Muscle layer of duodenum (tissue), 2 donors: ENCODE data around the gene SLC7A11.
"Not testable (repeated sequence)": the region's sequence is repeated elsewhere in the genome, so short reads cannot be mapped to it uniquely, and the experiment has no call there.

ENCODE experiments used
- H3K27ac ChIP-seq: one replicate; pipeline ENCODE4 v1.7.0; 2013; ENCODE audit warnings: mild to moderate bottlenecking, low read length
- H3K27me3 ChIP-seq: one replicate; pipeline ENCODE4 v1.7.0; 2013; ENCODE audit warnings: low read depth, mild to moderate bottlenecking, control low read depth, low read length
- H3K36me3 ChIP-seq, 2 donors: one replicate each; pipeline ENCODE4 v1.7.0; 2013; ENCODE audit warnings: low read length in 2 of 2, control low read depth in 1 of 2, mild to moderate bottlenecking in 1 of 2; ENCODE audit not compliant: insufficient read depth in 2 of 2, control insufficient read depth in 1 of 2
- H3K4me1 ChIP-seq, 2 donors: one replicate each; pipeline ENCODE4 v1.7.0; 2013; ENCODE audit warnings: low read length in 2 of 2, mild to moderate bottlenecking in 2 of 2, control low read depth in 1 of 2, moderate library complexity in 1 of 2; ENCODE audit not compliant: insufficient read depth in 2 of 2, control insufficient read depth in 1 of 2
- H3K4me3 ChIP-seq, 2 donors: one replicate each; pipeline ENCODE4 v1.7.0; 2013; ENCODE audit warnings: low read length in 2 of 2, low read depth in 1 of 2, mild to moderate bottlenecking in 1 of 2
- H3K9me3 ChIP-seq, 2 donors: one replicate each; pipeline ENCODE4 v1.7.0; 2013; ENCODE audit warnings: low read length in 2 of 2, control low read depth in 1 of 2, mild to moderate bottlenecking in 1 of 2; ENCODE audit not compliant: control insufficient read depth in 1 of 2
- donor health status: healthy.

Gene SLC7A11

GRCh38 chr4:138242834-138243156, 646 bp upstream of the SLC7A11 start:
- no peaks in the 10 kb centered on the region for H3K36me3 ChIP-seq
- no peaks in the 10 kb centered on the region for H3K27me3 ChIP-seq
- no peaks in the 10 kb centered on the region for H3K9me3 ChIP-seq
- peak overlapping the region in 1 of 2 donors; percentile 53 for H3K4me3 ChIP-seq
- H3K4me1 ChIP-seq, result peaks cover 0 to 4% of the 10 kb centered on the region in 2 donors
- peak overlapping the region; percentile 58 for H3K27ac ChIP-seq

- Histone ChIP-seq H3K36me3 (no peaks in the 10 kb centered on the region), H3K9me3 (no peaks in the 10 kb centered on the region), H3K27me3 (no peaks in the 10 kb centered on the region), H3K4me3 (peak overlapping the region; percentile 34 to 53), H3K4me1 (peaks cover 0 to 4% of the 10 kb centered on the region in 2 donors), H3K27ac (no peak overlapping the region)
Observed at GRCh38 chr4:138241281-138242075, 671 bp downstream of the SLC7A11 start.

GRCh38 chr4:138239491-138239890, 2.7 kb downstream of the SLC7A11 start:
- H3K4me3 ChIP-seq, result no peak overlapping the region
- H3K27ac ChIP-seq, result no peak overlapping the region
- H3K9me3 ChIP-seq, result no peaks in the 10 kb centered on the region
- no peaks in the 10 kb centered on the region for H3K27me3 ChIP-seq
- no peaks in the 10 kb centered on the region for H3K36me3 ChIP-seq
- H3K4me1 ChIP-seq, result peaks cover 0 to 4% of the 10 kb centered on the region in 2 donors

- Histone ChIP-seq H3K4me1 (peaks cover 0 to 4% of the 10 kb centered on the region in 2 donors), H3K9me3 (no peaks in the 10 kb centered on the region), H3K27ac (no peak overlapping the region), H3K36me3 (no peaks in the 10 kb centered on the region), H3K4me3 (no peak overlapping the region), H3K27me3 (no peaks in the 10 kb centered on the region)
Observed at GRCh38 chr4:138238521-138239292, 3.4 kb downstream of the SLC7A11 start.

GRCh38 chr4:138237132-138237531, 5.0 kb downstream of the SLC7A11 start:
- H3K27ac ChIP-seq, H3K9me3 ChIP-seq, H3K27me3 ChIP-seq, H3K4me1 ChIP-seq, H3K36me3 ChIP-seq, H3K4me3 ChIP-seq: not testable (repeated sequence)

- H3K4me3 ChIP-seq, result no peak overlapping the region
- H3K36me3 ChIP-seq, result no peaks in the 10 kb centered on the region
- H3K27ac ChIP-seq, result no peak overlapping the region
- no peaks in the 10 kb centered on the region for H3K4me1 ChIP-seq
- H3K27me3 ChIP-seq, result no peaks in the 10 kb centered on the region
- H3K9me3 ChIP-seq, result no peaks in the 10 kb centered on the region
Observed at GRCh38 chr4:138236037-138236436, 6.1 kb downstream of the SLC7A11 start.

- Histone ChIP-seq H3K36me3 (no peaks in the 10 kb centered on the region), H3K4me3 (no peak overlapping the region), H3K27me3 (no peaks in the 10 kb centered on the region), H3K27ac (no peak overlapping the region), H3K4me1 (no peaks in the 10 kb centered on the region), H3K9me3 (no peaks in the 10 kb centered on the region)
Observed at GRCh38 chr4:138235419-138235952, 6.7 kb downstream of the SLC7A11 start.

- Histone ChIP-seq H3K9me3 (no peaks in the 10 kb centered on the region), H3K4me1 (no peaks in the 10 kb centered on the region), H3K4me3 (no peak overlapping the region), H3K27ac (no peak overlapping the region), H3K36me3 (no peaks in the 10 kb centered on the region), H3K27me3 (no peaks in the 10 kb centered on the region)
Observed at GRCh38 chr4:138234248-138234647, 7.9 kb downstream of the SLC7A11 start.

GRCh38 chr4:138233313-138234034, 8.7 kb downstream of the SLC7A11 start:
- Histone ChIP-seq H3K9me3 (no peaks in the 10 kb centered on the region), H3K27ac (no peak overlapping the region), H3K36me3 (no peaks in the 10 kb centered on the region), H3K4me3 (no peak overlapping the region), H3K4me1 (no peaks in the 10 kb centered on the region), H3K27me3 (no peaks in the 10 kb centered on the region)

- no peak overlapping the region for H3K4me3 ChIP-seq
- H3K36me3 ChIP-seq, result no peaks in the 10 kb centered on the region
- H3K27ac ChIP-seq, result no peak overlapping the region
- H3K27me3 ChIP-seq, result no peaks in the 10 kb centered on the region
- H3K9me3 ChIP-seq, result no peaks in the 10 kb centered on the region
- no peaks in the 10 kb centered on the region for H3K4me1 ChIP-seq
Observed at GRCh38 chr4:138232364-138232763, 9.8 kb downstream of the SLC7A11 start.

- H3K9me3 ChIP-seq, result no peaks in the 10 kb centered on the region
- H3K4me3 ChIP-seq, result no peak overlapping the region
- no peaks in the 10 kb centered on the region for H3K4me1 ChIP-seq
- H3K27me3 ChIP-seq, result no peaks in the 10 kb centered on the region
- no peak overlapping the region for H3K27ac ChIP-seq
- H3K36me3 ChIP-seq, result no peaks in the 10 kb centered on the region
Observed at GRCh38 chr4:138230048-138230447, 12.1 kb downstream of the SLC7A11 start.
